Measurements from ENCODE around the gene SPEF2. TPM values are rescaled to one million over a fixed set of nuclear protein-coding genes. Genes with fewer than 3 reads are reported as not detected.

Gene SPEF2
- total and polyA plus RNA-seq, 2 of the 13 experiments (the other 11 are each of a cell fraction or from before 2014, with no cell fraction given) = 1.5 to 2.3 TPM

DNA sequence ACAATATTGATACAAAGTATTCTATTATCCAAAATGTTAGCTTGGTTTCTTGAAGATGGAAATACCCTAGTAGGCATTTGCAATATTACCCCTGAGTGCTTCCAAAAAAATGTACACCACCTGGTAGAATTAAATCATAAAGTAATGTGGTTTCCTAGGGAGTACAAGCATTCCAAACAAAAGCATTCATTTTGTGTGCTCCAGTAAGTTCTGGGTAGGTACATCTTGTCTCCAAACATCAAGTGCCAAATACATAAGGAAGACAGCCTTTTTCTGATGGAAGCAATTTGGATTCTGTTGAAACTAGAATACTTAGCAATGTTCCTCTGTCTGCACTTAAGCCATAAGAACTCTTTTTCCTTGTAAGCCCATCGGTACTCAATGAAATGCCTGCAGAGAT, 165.9 kb downstream of the SPEF2 start:
- Histone ChIP-seq H3K36me3 (replicated peaks in 1 of 2; ENCODE audit: control insufficient read depth in 1 of 2, insufficient read depth in 2 of 2, low read length in 2 of 2) (no peaks in the 10 kb centered on the region), H3K9me3 (ENCODE audit: low read length) (no peaks in the 10 kb centered on the region), H3K27ac (ENCODE audit: extremely low read length, insufficient read depth, low read length) (no peak overlapping the region), H3K4me2 (ENCODE audit: low read depth, low read length) (no peak overlapping the region), H3K4me1 (ENCODE audit: insufficient read depth, low read length) (no peaks in the 10 kb centered on the region), H3K27me3 (ENCODE audit: control insufficient read depth in 1 of 2, insufficient read depth in 2 of 2, low read length in 2 of 2) (no peaks in the 10 kb centered on the region; a peak in 1 of 5 replicates), H3K79me2 (ENCODE audit: insufficient read depth, low read length) (no peaks in the 10 kb centered on the region), H4K20me1 (ENCODE audit: insufficient read depth, low read length) (no peaks in the 10 kb centered on the region), H3K9ac (ENCODE audit: insufficient read depth, low read depth, low read length) (no peak overlapping the region), H2AFZ (ENCODE audit: low read length) (no peak overlapping the region), H3K4me3 (replicated peaks in 1 of 3; ENCODE audit: insufficient read depth in 1 of 3, low read depth in 2 of 3, low read length in 3 of 3) (no peak overlapping the region)
- ChIA-PET CTCF (ENCODE audit: low intra/inter-chr PET ratio, low total read pairs) (no interaction called here), POLR2A (no interaction called here)
- intact Hi-C loops (cut with micrococcal nuclease; ENCODE audit: unreplicated experiment) (no loop called here), in situ Hi-C loops (cut with HindIII; ENCODE audit: extremely low pct_ligation_motif_present, low pct_unique_long_range_greater_than_20kb) (no loop called here)
- TF ChIP-seq RFXAP (CRISPR knock-in tag; IDR thresholded peaks at IDR 0.05; ENCODE audit: borderline replicate concordance) = no peak
- no peak for TF ChIP-seq TEAD3 (CRISPR knock-in tag; optimal IDR thresholded peaks at IDR 0.05; ENCODE audit: borderline replicate concordance)
- TF ChIP-seq ZNF317 (CRISPR knock-in tag; IDR thresholded peaks at IDR 0.05) = no peak
- no peak for TF ChIP-seq ZNF577 (CRISPR knock-in tag; IDR thresholded peaks at IDR 0.05; ENCODE audit: borderline replicate concordance, low read depth)
- TF ChIP-seq ZNF530 (CRISPR knock-in tag; IDR thresholded peaks at IDR 0.05; ENCODE audit: low read depth) = no peak
- TF ChIP-seq, protein P1, sequence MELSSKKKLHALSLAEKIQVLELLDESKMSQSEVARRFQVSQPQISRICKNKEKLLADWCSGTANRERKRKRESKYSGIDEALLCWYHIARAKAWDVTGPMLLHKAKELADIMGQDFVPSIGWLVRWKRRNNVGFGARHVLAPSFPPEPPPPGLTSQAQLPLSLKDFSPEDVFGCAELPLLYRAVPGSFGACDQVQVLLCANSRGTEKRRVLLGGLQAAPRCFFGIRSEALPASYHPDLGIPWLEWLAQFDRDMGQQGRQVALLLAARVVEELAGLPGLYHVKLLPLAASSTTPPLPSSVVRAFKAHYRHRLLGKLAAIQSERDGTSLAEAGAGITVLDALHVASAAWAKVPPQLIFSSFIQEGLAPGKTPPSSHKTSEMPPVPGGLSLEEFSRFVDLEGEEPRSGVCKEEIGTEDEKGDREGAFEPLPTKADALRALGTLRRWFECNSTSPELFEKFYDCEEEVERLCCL (CRISPR knock-in tag; IDR thresholded peaks at IDR 0.05; ENCODE audit: borderline replicate concordance) = no peak
- no peak for TF ChIP-seq SAP130 (CRISPR knock-in tag; IDR thresholded peaks at IDR 0.05; ENCODE audit: low read depth)
- TF ChIP-seq, protein P2, sequence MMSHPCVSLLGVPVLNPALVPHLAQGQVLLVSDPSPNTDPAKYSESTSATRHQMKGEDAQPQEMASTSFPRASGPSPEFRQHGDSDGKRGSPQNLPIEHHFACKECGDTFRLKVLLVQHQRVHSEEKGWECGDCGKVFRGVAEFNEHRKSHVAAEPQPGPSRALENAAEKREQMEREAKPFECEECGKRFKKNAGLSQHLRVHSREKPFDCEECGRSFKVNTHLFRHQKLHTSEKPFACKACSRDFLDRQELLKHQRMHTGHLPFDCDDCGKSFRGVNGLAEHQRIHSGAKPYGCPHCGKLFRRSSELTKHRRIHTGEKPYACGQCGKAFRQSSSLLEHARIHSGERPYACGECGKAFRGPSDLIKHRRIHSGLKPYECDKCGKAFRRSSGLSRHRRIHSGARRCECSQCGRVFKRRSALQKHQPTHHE (CRISPR knock-in tag; IDR thresholded peaks at IDR 0.05; ENCODE audit: borderline replicate concordance) = no peak
- no peak for TF ChIP-seq NR2F6 (IDR thresholded peaks at IDR 0.05)
- no peak for TF ChIP-seq NR2F6 (CRISPR knock-in tag; IDR thresholded peaks at IDR 0.05)
- TF ChIP-seq HNRNPK (IDR thresholded peaks at IDR 0.05; ENCODE audit: low read depth, low read length, poor library complexity, severe bottlenecking) = no peak
- no peak for TF ChIP-seq THAP11 (CRISPR knock-in tag; IDR thresholded peaks at IDR 0.05)
- TF ChIP-seq MEIS2 (CRISPR knock-in tag; IDR thresholded peaks at IDR 0.05) = no peak
- TF ChIP-seq, protein P3, sequence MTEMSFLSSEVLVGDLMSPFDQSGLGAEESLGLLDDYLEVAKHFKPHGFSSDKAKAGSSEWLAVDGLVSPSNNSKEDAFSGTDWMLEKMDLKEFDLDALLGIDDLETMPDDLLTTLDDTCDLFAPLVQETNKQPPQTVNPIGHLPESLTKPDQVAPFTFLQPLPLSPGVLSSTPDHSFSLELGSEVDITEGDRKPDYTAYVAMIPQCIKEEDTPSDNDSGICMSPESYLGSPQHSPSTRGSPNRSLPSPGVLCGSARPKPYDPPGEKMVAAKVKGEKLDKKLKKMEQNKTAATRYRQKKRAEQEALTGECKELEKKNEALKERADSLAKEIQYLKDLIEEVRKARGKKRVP (CRISPR knock-in tag; IDR thresholded peaks at IDR 0.05) = no peak
- TF ChIP-seq NFYC (CRISPR knock-in tag; IDR thresholded peaks at IDR 0.05) = no peak
- TF ChIP-seq ZNF256 (CRISPR knock-in tag; conservative IDR thresholded peaks at IDR 0.05) = no peak
- TF ChIP-seq, protein P4, sequence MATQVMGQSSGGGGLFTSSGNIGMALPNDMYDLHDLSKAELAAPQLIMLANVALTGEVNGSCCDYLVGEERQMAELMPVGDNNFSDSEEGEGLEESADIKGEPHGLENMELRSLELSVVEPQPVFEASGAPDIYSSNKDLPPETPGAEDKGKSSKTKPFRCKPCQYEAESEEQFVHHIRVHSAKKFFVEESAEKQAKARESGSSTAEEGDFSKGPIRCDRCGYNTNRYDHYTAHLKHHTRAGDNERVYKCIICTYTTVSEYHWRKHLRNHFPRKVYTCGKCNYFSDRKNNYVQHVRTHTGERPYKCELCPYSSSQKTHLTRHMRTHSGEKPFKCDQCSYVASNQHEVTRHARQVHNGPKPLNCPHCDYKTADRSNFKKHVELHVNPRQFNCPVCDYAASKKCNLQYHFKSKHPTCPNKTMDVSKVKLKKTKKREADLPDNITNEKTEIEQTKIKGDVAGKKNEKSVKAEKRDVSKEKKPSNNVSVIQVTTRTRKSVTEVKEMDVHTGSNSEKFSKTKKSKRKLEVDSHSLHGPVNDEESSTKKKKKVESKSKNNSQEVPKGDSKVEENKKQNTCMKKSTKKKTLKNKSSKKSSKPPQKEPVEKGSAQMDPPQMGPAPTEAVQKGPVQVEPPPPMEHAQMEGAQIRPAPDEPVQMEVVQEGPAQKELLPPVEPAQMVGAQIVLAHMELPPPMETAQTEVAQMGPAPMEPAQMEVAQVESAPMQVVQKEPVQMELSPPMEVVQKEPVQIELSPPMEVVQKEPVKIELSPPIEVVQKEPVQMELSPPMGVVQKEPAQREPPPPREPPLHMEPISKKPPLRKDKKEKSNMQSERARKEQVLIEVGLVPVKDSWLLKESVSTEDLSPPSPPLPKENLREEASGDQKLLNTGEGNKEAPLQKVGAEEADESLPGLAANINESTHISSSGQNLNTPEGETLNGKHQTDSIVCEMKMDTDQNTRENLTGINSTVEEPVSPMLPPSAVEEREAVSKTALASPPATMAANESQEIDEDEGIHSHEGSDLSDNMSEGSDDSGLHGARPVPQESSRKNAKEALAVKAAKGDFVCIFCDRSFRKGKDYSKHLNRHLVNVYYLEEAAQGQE (IDR thresholded peaks at IDR 0.05; ENCODE audit: borderline replicate concordance in 1 of 2, low read depth in 1 of 2, low read length in 2 of 2) = no peak
- TF ChIP-seq ZNF558 (CRISPR knock-in tag; IDR thresholded peaks at IDR 0.05; ENCODE audit: borderline replicate concordance) = no peak
- no peak for TF ChIP-seq HNRNPH1 (optimal IDR thresholded peaks at IDR 0.05; ENCODE audit: low read depth, low read length)
- ATAC-seq (no peak), DNase-seq (ENCODE audit: low spot score) (no peak), FAIRE-seq (no peak)
- BruUV-seq (replicated peaks) = no TSS peak
- 50% methylated on average over 1 of the region's 1 CpG for WGBS (ENCODE audit: low lambda C conversion rate)
